C4-2B (cell line): ENCODE results near the gene NLRP14.

Experiments
- CTCF ChIP-seq: fragments of 450-650 bp; conservative IDR thresholded peaks from 2 replicates; pipeline ENCODE4 v1.5.1; 2017; ENCODE audit warnings: mild to moderate bottlenecking
- ZFX ChIP-seq: fragments of 450-650 bp; IDR thresholded peaks from 2 replicates; pipeline ENCODE4 v1.6.1; 2017

DNA sequence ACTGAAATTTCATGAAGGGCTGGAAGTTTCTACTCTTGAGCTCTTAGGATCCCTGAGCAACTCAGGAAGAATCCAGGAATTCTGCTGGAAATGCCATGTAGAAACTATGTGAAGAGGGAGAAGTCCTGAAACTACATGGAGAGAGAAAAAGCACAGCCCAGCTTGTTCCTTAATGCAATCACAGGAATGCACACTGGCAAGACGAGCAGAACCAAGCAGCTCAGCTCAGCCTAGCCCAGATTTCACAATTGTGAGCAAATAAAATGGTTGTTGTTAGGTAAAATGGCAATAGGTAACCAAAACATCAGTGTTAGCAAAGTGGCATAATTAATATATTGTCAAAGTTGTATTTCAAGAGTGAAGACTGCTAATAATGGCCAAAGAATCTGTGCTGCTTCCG, 28.3 kb upstream of the NLRP14 start:
- no peak for TF ChIP-seq CTCF
- no peak for TF ChIP-seq ZFX
